ENCODE data around the gene HIVEP3.

Gene HIVEP3

GRCh38 chr1:41749991-41750745, 168.6 kb downstream of the HIVEP3 start:
- DNase-seq (ENCODE audit: extremely low read depth, low read depth), result no peak
- no peak for TF ChIP-seq CTCF (IDR thresholded peaks at IDR 0.05; ENCODE audit: low read depth, low read length)

GRCh38 chr1:41745022-41745421, 173.7 kb downstream of the HIVEP3 start:
- no peak for DNase-seq (ENCODE audit: extremely low read depth, low read depth)

GRCh38 chr1:41743366-41743765, 175.4 kb downstream of the HIVEP3 start:
- no peak for DNase-seq (ENCODE audit: extremely low read depth, low read depth)
- no peak for TF ChIP-seq CTCF (IDR thresholded peaks at IDR 0.05; ENCODE audit: low read depth, low read length)

More at GRCh38 chr1:41745022-41745421, 173.7 kb downstream of the HIVEP3 start:
- no peak for TF ChIP-seq CTCF (IDR thresholded peaks at IDR 0.05; ENCODE audit: low read depth, low read length)

GRCh38 chr1:41742219-41742618, 176.5 kb downstream of the HIVEP3 start:
- peak; percentile 29 for DNase-seq (ENCODE audit: extremely low read depth, low read depth)
- TF ChIP-seq CTCF (IDR thresholded peaks at IDR 0.05; ENCODE audit: low read depth, low read length), result no peak

GRCh38 chr1:41741244-41741643, 177.5 kb downstream of the HIVEP3 start:
- no peak for TF ChIP-seq CTCF (IDR thresholded peaks at IDR 0.05; ENCODE audit: low read depth, low read length)

GRCh38 chr1:41740630-41741239, 178.0 kb downstream of the HIVEP3 start:
- no peak for DNase-seq (ENCODE audit: extremely low read depth, low read depth)
- TF ChIP-seq CTCF (IDR thresholded peaks at IDR 0.05; ENCODE audit: low read depth, low read length), result no peak

More at GRCh38 chr1:41741244-41741643, 177.5 kb downstream of the HIVEP3 start:
- DNase-seq (ENCODE audit: extremely low read depth, low read depth), result no peak

- TF ChIP-seq CTCF (IDR thresholded peaks at IDR 0.05; ENCODE audit: low read depth, low read length), result no peak
- DNase-seq (ENCODE audit: extremely low read depth, low read depth), result no peak
Measured at GRCh38 chr1:41740058-41740457, 178.7 kb downstream of the HIVEP3 start.

Data from AG09319 (cell line).